Measurements from ENCODE around the gene CCDC88C.

The CCDC88C gene

GRCh38 chr14:91244501-91244901 is 173.1 kb downstream of the CCDC88C start, which contains the start of gene GPR68:
Gene GPR68 (minus strand): TSS chr14:91244704. CDS start chr14:91235050, 9,654 bp downstream.
- Histone ChIP-seq H3K36me3 (ENCODE audit: insufficient read depth) (no peaks in the 10 kb centered on the region), H3K9ac (peak within 1 kb of the TSS; percentile 58; the same call in 1 of the 2 replicates), H3K27me3 (ENCODE audit: insufficient read depth, low read depth) (no peaks in the 10 kb centered on the region), H3K4me1 (ENCODE audit: low read depth, poor library complexity, severe bottlenecking) (peaks cover 72% of the 10 kb centered on the region), H2AFZ (ENCODE audit: low read depth) (peak within 1 kb of the TSS; percentile 44; the same call in 1 of the 2 replicates), H3K79me2 (ENCODE audit: insufficient read depth, low read depth) (no peaks in the 10 kb centered on the region), H4K20me1 (ENCODE audit: insufficient read depth) (no peaks in the 10 kb centered on the region), H3K4me3 (IDR thresholded peaks at IDR 0.05; ENCODE audit: insufficient read depth, low read depth, low read length) (no peak within 1 kb of the TSS), H3K4me2 (peak within 1 kb of the TSS; percentile 64), H3K27ac (peak within 1 kb of the TSS; percentile 92)
- TF ChIP-seq, protein P1, sequence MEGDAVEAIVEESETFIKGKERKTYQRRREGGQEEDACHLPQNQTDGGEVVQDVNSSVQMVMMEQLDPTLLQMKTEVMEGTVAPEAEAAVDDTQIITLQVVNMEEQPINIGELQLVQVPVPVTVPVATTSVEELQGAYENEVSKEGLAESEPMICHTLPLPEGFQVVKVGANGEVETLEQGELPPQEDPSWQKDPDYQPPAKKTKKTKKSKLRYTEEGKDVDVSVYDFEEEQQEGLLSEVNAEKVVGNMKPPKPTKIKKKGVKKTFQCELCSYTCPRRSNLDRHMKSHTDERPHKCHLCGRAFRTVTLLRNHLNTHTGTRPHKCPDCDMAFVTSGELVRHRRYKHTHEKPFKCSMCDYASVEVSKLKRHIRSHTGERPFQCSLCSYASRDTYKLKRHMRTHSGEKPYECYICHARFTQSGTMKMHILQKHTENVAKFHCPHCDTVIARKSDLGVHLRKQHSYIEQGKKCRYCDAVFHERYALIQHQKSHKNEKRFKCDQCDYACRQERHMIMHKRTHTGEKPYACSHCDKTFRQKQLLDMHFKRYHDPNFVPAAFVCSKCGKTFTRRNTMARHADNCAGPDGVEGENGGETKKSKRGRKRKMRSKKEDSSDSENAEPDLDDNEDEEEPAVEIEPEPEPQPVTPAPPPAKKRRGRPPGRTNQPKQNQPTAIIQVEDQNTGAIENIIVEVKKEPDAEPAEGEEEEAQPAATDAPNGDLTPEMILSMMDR (conservative IDR thresholded peaks at IDR 0.05; ENCODE audit: low read depth, low read length) = no peak

DNA sequence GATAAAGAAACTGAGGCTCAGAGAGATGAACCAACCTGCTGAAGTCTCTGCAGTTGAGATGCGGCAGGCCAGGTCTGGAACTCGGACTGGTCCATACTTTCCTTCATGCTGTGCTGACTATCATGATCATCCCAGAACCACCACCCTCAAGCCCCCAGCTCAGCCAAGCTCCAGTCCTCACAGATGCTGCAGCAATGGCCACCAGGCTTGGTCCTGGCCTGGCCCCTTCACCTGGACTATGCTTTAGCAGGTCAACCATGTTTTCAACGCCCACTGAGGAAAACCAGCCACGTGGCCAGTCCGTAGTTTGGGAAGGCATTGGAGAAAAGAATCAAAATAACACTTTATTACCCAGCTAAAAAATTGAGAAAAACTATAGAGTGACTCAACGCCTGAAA is 174.5 kb downstream of the CCDC88C start:
- H3K9ac ChIP-seq = peak overlapping the region; percentile 58; the same call in 1 of the 2 replicates
- H3K4me1 ChIP-seq (ENCODE audit: low read depth, poor library complexity, severe bottlenecking) = peaks cover 60% of the 10 kb centered on the region
- H3K27ac ChIP-seq = peak overlapping the region; percentile 92
- no peaks in the 10 kb centered on the region for H4K20me1 ChIP-seq (ENCODE audit: insufficient read depth)
- TF ChIP-seq, protein P1 (conservative IDR thresholded peaks at IDR 0.05; ENCODE audit: low read depth, low read length) = no peak
- peak overlapping the region; percentile 64 for H3K4me2 ChIP-seq
- no peak overlapping the region for H3K4me3 ChIP-seq (IDR thresholded peaks at IDR 0.05; ENCODE audit: insufficient read depth, low read depth, low read length)
- H3K36me3 ChIP-seq (ENCODE audit: insufficient read depth) = no peaks in the 10 kb centered on the region
- H3K79me2 ChIP-seq (ENCODE audit: insufficient read depth, low read depth) = no peaks in the 10 kb centered on the region
- peak overlapping the region; percentile 44; the same call in 1 of the 2 replicates for H2AFZ ChIP-seq (ENCODE audit: low read depth)
- no peaks in the 10 kb centered on the region for H3K27me3 ChIP-seq (ENCODE audit: insufficient read depth, low read depth)

- peak overlapping the region; percentile 64; the same call in 1 of the 2 replicates for H3K4me2 ChIP-seq
- TF ChIP-seq, protein P1 (conservative IDR thresholded peaks at IDR 0.05; ENCODE audit: low read depth, low read length) = no peak
- peak overlapping the region; percentile 92 for H3K27ac ChIP-seq
- no peak overlapping the region for H3K4me3 ChIP-seq (IDR thresholded peaks at IDR 0.05; ENCODE audit: insufficient read depth, low read depth, low read length)
- H3K27me3 ChIP-seq (ENCODE audit: insufficient read depth, low read depth) = no peaks in the 10 kb centered on the region
- H2AFZ ChIP-seq (ENCODE audit: low read depth) = no peak overlapping the region
- no peaks in the 10 kb centered on the region for H3K79me2 ChIP-seq (ENCODE audit: insufficient read depth, low read depth)
- peaks cover 56% of the 10 kb centered on the region for H3K4me1 ChIP-seq (ENCODE audit: low read depth, poor library complexity, severe bottlenecking)
- no peaks in the 10 kb centered on the region for H4K20me1 ChIP-seq (ENCODE audit: insufficient read depth)
- no peaks in the 10 kb centered on the region for H3K36me3 ChIP-seq (ENCODE audit: insufficient read depth)
- no peak overlapping the region for H3K9ac ChIP-seq
These were observed 175.0 kb downstream of the CCDC88C start for GRCh38 chr14:91242635-91243034.

- Histone ChIP-seq H3K27me3 (ENCODE audit: insufficient read depth, low read depth) (no peaks in the 10 kb centered on the region), H3K4me1 (ENCODE audit: low read depth, poor library complexity, severe bottlenecking) (peaks cover 48% of the 10 kb centered on the region), H3K4me2 (no peak overlapping the region), H4K20me1 (ENCODE audit: insufficient read depth) (no peaks in the 10 kb centered on the region), H2AFZ (ENCODE audit: low read depth) (no peak overlapping the region), H3K27ac (no peak overlapping the region), H3K36me3 (ENCODE audit: insufficient read depth) (no peaks in the 10 kb centered on the region), H3K79me2 (ENCODE audit: insufficient read depth, low read depth) (no peaks in the 10 kb centered on the region), H3K9ac (no peak overlapping the region), H3K4me3 (IDR thresholded peaks at IDR 0.05; ENCODE audit: insufficient read depth, low read depth, low read length) (no peak overlapping the region)
- TF ChIP-seq, protein P1 (conservative IDR thresholded peaks at IDR 0.05; ENCODE audit: low read depth, low read length) = no peak
These were observed 175.8 kb downstream of the CCDC88C start for GRCh38 chr14:91241863-91242262.

Data from KMS-11 (cell line).